Ascending aorta (tissue), 2 donors: ENCODE results near the gene SGPP1. TPM values are rescaled to one million over a fixed set of nuclear protein-coding genes. Genes with fewer than 3 reads are reported as not detected.

ENCODE experiments used
- DNase-seq, 2 donors: peaks; one replicate each; pipeline ENCODE4 v3.0.0-alpha.2; 2019; ENCODE audit warnings: low spot score in 2 of 2
- H3K27ac ChIP-seq, 2 donors: fragments of 200-600 bp; sonication (generic); one replicate each; pipeline ENCODE4 v1.5.1; 2016 to 2017; ENCODE audit warnings: mild to moderate bottlenecking in 1 of 2
- H3K27me3 ChIP-seq: fragments of 200-600 bp; sonication (generic); one replicate; pipeline ENCODE4 v1.5.1; 2017
- H3K36me3 ChIP-seq, 2 donors: fragments of 200-600 bp; sonication (generic); one replicate each; pipeline ENCODE4 v1.5.1; 2016
- H3K4me1 ChIP-seq, 2 donors: fragments of 200-600 bp; sonication (generic); one replicate each; pipeline ENCODE4 v1.5.1; 2016 to 2017; ENCODE audit warnings: mild to moderate bottlenecking in 1 of 2
- H3K4me3 ChIP-seq, 2 donors: fragments of 200-600 bp; sonication (generic); one replicate each; pipeline ENCODE4 v1.5.1; 2016 to 2017; ENCODE audit warnings: mild to moderate bottlenecking in 1 of 2
- H3K9me3 ChIP-seq, 2 donors: fragments of 200-600 bp; sonication (generic); one replicate each; pipeline ENCODE4 v1.5.1; 2016
- intact Hi-C: fragments of 100-400 bp; cut with DNase I; formaldehyde crosslinking; loops from one replicate; pipeline ENCODE4 v1.15.1; 2023
- total RNA-seq: library from RNA; depleted of rRNA; stranded (reverse); fragments of >200 nt; gene quantifications from one replicate; pipeline ENCODE4 v1.1.0, GENCODE V29; 2016
- TF ChIP-seq, protein P1 (sequence below), 3 experiments: fragments of 200-600 bp in 2 of 3; fragments of 450-650 bp in 1 of 3; sonication (generic) in 2 of 3; IDR thresholded peaks; one replicate each; pipeline ENCODE4 v1.5.1; 2016 to 2019; ENCODE audit warnings: antibody characterized with exemption in 3 of 3, mild to moderate bottlenecking in 1 of 3, moderate library complexity in 1 of 3

The SGPP1 gene
- total RNA-seq, 1 donor from 2014 or later, result 20.3 TPM

DNA sequence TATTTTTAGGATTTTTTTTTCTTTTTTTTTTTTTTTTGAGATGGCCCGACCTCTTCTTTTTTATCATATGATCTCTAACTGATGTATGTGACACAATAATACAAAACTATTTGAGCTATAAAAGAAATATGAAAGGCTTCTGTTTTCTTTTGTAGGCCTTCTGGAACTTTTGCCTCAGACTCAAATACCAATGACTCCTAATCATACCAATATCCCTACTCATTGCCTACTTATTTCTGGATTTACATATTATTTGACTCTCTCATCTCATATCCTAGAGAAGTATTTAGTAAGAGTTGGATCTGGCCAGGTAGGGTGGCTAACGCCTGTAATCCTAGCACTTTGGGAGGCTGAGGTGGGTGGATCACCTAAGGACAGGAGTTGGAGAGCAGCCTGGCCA, 73.5 kb downstream of the SGPP1 start:
- TF ChIP-seq, protein P1, sequence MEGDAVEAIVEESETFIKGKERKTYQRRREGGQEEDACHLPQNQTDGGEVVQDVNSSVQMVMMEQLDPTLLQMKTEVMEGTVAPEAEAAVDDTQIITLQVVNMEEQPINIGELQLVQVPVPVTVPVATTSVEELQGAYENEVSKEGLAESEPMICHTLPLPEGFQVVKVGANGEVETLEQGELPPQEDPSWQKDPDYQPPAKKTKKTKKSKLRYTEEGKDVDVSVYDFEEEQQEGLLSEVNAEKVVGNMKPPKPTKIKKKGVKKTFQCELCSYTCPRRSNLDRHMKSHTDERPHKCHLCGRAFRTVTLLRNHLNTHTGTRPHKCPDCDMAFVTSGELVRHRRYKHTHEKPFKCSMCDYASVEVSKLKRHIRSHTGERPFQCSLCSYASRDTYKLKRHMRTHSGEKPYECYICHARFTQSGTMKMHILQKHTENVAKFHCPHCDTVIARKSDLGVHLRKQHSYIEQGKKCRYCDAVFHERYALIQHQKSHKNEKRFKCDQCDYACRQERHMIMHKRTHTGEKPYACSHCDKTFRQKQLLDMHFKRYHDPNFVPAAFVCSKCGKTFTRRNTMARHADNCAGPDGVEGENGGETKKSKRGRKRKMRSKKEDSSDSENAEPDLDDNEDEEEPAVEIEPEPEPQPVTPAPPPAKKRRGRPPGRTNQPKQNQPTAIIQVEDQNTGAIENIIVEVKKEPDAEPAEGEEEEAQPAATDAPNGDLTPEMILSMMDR (IDR thresholded peaks at IDR 0.05), result no peak
- no peaks in the 10 kb centered on the region for H3K9me3 ChIP-seq
- no peaks in the 10 kb centered on the region for H3K4me1 ChIP-seq
- no peaks in the 10 kb centered on the region for H3K27me3 ChIP-seq
- intact Hi-C loops, result no loop called here
- no peaks in the 10 kb centered on the region for H3K36me3 ChIP-seq
- H3K27ac ChIP-seq, result no peak overlapping the region
- no peak for DNase-seq
- no peak overlapping the region for H3K4me3 ChIP-seq

DNA sequence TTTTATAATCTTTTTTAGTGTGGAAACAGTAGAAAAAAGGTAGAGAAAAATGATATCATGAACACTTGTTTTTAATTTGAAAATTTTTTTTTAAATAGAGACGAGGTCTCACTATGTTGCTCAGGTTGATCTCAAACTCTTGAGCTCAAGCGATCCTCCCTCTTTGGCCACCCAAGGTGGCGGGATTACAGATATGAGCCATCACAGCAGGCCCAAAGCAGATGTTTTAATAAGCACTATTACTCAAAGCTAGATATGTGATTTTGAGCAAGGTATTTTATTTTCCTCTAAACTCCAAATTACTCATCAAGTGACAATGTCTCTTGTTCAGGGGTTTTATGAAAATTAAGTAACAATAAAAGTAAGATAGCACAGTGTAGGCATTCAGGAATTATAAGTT, 75.5 kb downstream of the SGPP1 start:
- no peak for DNase-seq
- TF ChIP-seq, protein P1 (IDR thresholded peaks at IDR 0.05), result no peak
- Histone ChIP-seq H3K36me3 (no peaks in the 10 kb centered on the region), H3K27ac (no peak overlapping the region), H3K4me1 (no peaks in the 10 kb centered on the region), H3K4me3 (no peak overlapping the region), H3K27me3 (no peaks in the 10 kb centered on the region), H3K9me3 (no peaks in the 10 kb centered on the region)
- intact Hi-C loops, result no loop called here

DNA sequence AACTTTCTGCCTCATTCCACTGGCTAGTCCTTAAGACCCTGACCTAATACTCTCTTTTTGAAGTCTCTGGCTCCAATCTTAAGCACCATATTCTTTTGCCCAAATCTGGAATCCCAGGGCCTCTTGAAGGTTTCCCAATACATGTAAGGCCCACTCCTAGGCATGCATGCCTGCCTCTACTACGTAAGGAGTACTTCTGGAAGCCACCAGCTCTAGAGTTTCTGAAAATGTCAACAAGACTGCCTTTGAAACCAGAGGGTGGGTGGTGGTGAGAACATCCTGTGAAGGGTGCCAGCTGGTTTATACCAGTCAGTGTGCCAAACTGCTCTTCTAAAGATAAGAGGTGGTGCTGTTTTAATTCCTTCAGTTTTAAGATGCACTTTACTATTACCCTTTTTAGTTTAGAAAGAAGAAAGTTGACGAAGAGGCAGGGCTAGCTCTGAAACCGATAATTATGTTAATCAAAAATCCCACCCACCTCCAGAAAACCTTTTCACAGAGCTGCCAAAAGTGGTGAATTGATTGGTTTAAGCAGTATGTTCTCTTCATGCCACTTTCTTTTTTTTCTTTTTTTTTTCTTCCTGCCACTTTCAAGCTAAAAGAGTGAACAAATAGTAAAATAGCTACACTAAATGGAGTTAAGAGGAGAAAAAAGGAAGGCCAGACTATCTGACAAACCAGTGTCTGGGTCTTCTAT, 77.5 kb downstream of the SGPP1 start:
- H3K27me3 ChIP-seq, result no peaks in the 10 kb centered on the region
- no peak overlapping the region for H3K4me3 ChIP-seq
- no peak overlapping the region for H3K27ac ChIP-seq
- no peaks in the 10 kb centered on the region for H3K9me3 ChIP-seq
- H3K36me3 ChIP-seq, result no peaks in the 10 kb centered on the region
- no peaks in the 10 kb centered on the region for H3K4me1 ChIP-seq
- no peak for DNase-seq
- intact Hi-C loops, result no loop called here
- TF ChIP-seq, protein P1 (IDR thresholded peaks at IDR 0.05), result no peak

DNA sequence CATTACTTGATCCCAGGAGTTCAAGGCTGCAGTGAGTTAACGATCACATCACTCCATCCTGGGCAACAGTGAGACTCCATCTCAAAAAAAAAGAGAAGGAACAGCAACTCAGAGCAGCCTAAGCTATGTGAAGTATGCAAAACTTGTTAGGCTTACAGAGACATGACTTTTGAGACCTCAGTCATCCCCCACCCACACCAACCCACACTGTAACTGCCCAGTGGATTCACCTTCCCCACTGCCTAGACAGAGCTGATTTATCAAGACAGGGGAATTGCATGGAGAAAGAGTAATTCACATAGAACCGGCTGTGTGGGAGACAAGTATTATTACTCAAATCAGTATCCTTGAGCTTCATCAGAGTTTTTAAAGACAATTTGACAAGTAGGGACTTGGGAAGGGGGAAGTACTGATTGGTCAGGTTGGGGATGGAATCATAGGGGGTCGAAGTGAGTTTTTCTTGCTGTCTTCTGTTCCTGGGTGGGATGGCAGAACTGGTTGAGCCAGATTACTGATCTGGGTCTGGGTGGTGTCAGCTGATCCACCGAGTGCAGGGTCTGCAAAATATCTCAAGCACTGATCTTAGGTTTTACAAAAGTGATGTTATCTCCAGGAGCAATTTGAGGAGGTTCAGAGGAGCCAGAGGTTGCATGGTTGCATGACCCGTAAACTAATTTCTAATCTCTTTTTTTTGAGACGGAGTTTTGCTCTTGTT, 80.0 kb downstream of the SGPP1 start:
- no peaks in the 10 kb centered on the region for H3K36me3 ChIP-seq
- no peaks in the 10 kb centered on the region for H3K27me3 ChIP-seq
- H3K27ac ChIP-seq, result no peak overlapping the region
- intact Hi-C loops, result loop anchor here (10.0 kb wide), 2 partner anchors 857 to 1267 kb away; partner anchors contain the start of genes CHURC1, ZBTB1 and ZBTB25
- TF ChIP-seq, protein P1 (IDR thresholded peaks at IDR 0.05), result no peak
- no peak overlapping the region for H3K4me3 ChIP-seq
- DNase-seq, result no peak
- H3K9me3 ChIP-seq, result no peaks in the 10 kb centered on the region
- H3K4me1 ChIP-seq, result peaks cover 0 to 2% of the 10 kb centered on the region in 2 donors

DNA sequence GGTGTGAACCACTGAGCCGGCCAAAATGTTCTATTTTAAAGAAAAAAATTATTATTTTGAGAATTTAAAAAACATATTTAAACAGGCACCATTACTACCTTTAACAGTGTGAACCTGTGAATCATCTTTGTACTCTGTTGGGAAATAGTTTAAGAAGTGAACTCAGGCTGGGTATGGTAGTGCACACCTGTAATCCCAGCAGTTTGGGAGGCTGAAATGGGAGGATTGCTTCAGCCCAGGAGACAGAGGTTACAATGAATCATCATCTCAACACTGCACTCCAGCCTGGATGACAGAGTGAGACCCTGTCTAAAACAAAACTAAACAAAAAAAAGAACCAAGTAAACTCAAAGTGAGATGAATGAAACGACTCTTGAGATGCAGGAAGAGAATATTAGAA, 83.1 kb downstream of the SGPP1 start:
- Histone ChIP-seq H3K27ac (no peak overlapping the region), H3K4me1 (peaks cover 3 to 11% of the 10 kb centered on the region in 2 donors), H3K4me3 (no peak overlapping the region), H3K36me3 (no peaks in the 10 kb centered on the region), H3K9me3 (no peaks in the 10 kb centered on the region), H3K27me3 (no peaks in the 10 kb centered on the region)
- intact Hi-C loops, result loop anchor here (10.0 kb wide), 2 partner anchors 860 to 1270 kb away; partner anchors contain the start of genes CHURC1, ZBTB1 and ZBTB25
- DNase-seq, result no peak
- TF ChIP-seq, protein P1 (IDR thresholded peaks at IDR 0.05), result no peak
